ENCODE data around the gene GCG.
A peak's percentile ranks its signal among the peaks of the same experiment; 100 is the strongest.

The GCG gene

GRCh38 chr2:162156149-162156548 lies 4.1 kb upstream of the GCG start:
- no peak overlapping the region for H3K4me3 ChIP-seq (replicated peaks; ENCODE audit: low read depth, low read length)
- TF ChIP-seq CTCF (IDR thresholded peaks at IDR 0.05; ENCODE audit: low read depth, low read length, missing control alignments): no peak
- DNase-seq (ENCODE audit: extremely low read depth, low read depth): no peak

GRCh38 chr2:162155093-162155492 lies 3.0 kb upstream of the GCG start:
- no peak overlapping the region for H3K4me3 ChIP-seq (replicated peaks; ENCODE audit: low read depth, low read length)
- DNase-seq (ENCODE audit: extremely low read depth, low read depth): no peak
- no peak for TF ChIP-seq CTCF (IDR thresholded peaks at IDR 0.05; ENCODE audit: low read depth, low read length, missing control alignments)

- DNase-seq (ENCODE audit: extremely low read depth, low read depth): peak; percentile 40
- H3K4me3 ChIP-seq (replicated peaks; ENCODE audit: low read depth, low read length): no peak overlapping the region
- peak; percentile 78 for TF ChIP-seq CTCF (IDR thresholded peaks at IDR 0.05; ENCODE audit: low read depth, low read length, missing control alignments)
These were observed 1.7 kb upstream of the GCG start for GRCh38 chr2:162153608-162154224.

- TF ChIP-seq CTCF (IDR thresholded peaks at IDR 0.05; ENCODE audit: low read depth, low read length, missing control alignments): no peak
- no peak for DNase-seq (ENCODE audit: extremely low read depth, low read depth)
- no peak overlapping the region for H3K4me3 ChIP-seq (replicated peaks; ENCODE audit: low read depth, low read length)
These were observed 2.1 kb downstream of the GCG start for GRCh38 chr2:162149940-162150339.

GRCh38 chr2:162149466-162149865 lies 2.6 kb downstream of the GCG start:
- no peak overlapping the region for H3K4me3 ChIP-seq (replicated peaks; ENCODE audit: low read depth, low read length)
- no peak for TF ChIP-seq CTCF (IDR thresholded peaks at IDR 0.05; ENCODE audit: low read depth, low read length, missing control alignments)
- no peak for DNase-seq (ENCODE audit: extremely low read depth, low read depth)

- DNase-seq (ENCODE audit: extremely low read depth, low read depth): no peak
- H3K4me3 ChIP-seq (replicated peaks; ENCODE audit: low read depth, low read length): no peak overlapping the region
- no peak for TF ChIP-seq CTCF (IDR thresholded peaks at IDR 0.05; ENCODE audit: low read depth, low read length, missing control alignments)
These were observed 3.1 kb downstream of the GCG start for GRCh38 chr2:162148956-162149355.

GRCh38 chr2:162143969-162144368 lies 8.1 kb downstream of the GCG start:
- H3K4me3 ChIP-seq (replicated peaks; ENCODE audit: low read depth, low read length): no peak overlapping the region
- no peak for DNase-seq (ENCODE audit: extremely low read depth, low read depth)
- no peak for TF ChIP-seq CTCF (IDR thresholded peaks at IDR 0.05; ENCODE audit: low read depth, low read length, missing control alignments)
